COR-L47 (cell line): ENCODE results near the gene ZNF573.

ENCODE experiments used
- DNase-seq: peaks from one replicate; lab custom pipeline; 2025; lab: John Stamatoyannopoulos, UW

ZNF573 gene

DNA sequence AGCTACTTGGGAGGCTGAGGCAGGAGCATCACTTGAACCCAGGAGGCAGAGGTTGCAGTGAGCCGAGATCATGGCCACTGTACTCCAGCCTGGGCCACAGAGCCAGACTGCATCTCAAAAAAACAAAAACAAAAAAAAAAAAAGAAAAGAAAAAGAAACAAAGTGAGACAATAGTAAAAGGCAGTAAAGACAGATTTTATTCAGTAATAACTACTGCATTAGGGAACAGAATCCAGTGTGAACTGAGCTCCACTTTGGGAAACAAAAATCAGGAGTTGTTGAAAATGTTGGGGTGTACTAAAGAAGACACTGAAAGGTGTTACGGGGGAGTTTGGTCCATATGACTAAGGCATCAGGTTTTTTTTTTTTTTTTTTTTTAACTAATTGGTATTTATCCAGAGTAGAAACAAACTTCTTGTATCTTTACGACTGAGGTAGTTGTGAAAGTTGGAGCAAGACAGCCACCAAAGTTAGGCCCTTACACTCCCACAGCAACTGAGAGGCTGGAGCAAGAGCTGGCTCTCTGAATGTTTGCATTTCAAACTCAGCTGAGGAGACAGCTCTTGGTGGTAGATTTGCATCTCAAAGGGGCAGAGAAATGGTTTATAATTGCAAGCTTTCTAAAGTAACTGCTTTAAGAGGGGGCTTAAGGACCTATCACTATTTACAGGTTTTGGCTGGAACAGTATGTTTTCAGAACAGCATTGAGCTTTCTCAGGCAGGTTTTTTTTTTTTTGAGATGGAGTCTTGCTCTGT lies 84.1 kb downstream of the ZNF573 start:
- DNase-seq, result no peak

GRCh38 chr19:37692956-37693620 lies 86.3 kb downstream of the ZNF573 start:
- DNase-seq, result no peak

GRCh38 chr19:37691881-37692504 lies 87.4 kb downstream of the ZNF573 start:
- DNase-seq, result no peak
